Right lobe of liver (tissue), 6 donors: Measurements from ENCODE around the gene TEX44. TPM values are rescaled to one million over a fixed set of nuclear protein-coding genes. Genes with fewer than 3 reads are reported as not detected.
"Not testable (repeated sequence)": the region's sequence is repeated elsewhere in the genome, so short reads cannot be mapped to it uniquely, and the experiment has no call there.

ENCODE experiments used
- ATAC-seq, 4 donors: fragments of 200-7000 bp; cut with Tn5 transposase; one replicate each; pipeline ENCODE4 v1.9.1; 2020; ENCODE audit warnings: mild to moderate bottlenecking in 4 of 4, moderate library complexity in 4 of 4
- DNase-seq, 3 donors: peaks; one replicate each; pipeline ENCODE4 v3.0.0-alpha.2; 2020
- H3K27ac ChIP-seq, 3 donors: fragments of 200-600 bp; one replicate each; pipeline ENCODE4 v1.8.0; 2022
- H3K27me3 ChIP-seq, 2 donors: fragments of 200-600 bp; one replicate each; pipeline ENCODE4 v1.8.0; 2022
- H3K36me3 ChIP-seq, 4 donors: fragments of 200-600 bp; sonication (generic) in 1 of 4; one replicate each; pipeline versions ENCODE4 v1.5.1 to v1.8.0; 2017 to 2022; ENCODE audit warnings: control low read depth in 1 of 4
- H3K4me1 ChIP-seq, 4 donors: fragments of 200-600 bp; sonication (generic) in 1 of 4; one replicate each; pipeline versions ENCODE4 v1.5.1 to v1.8.0; 2017 to 2022; ENCODE audit warnings: control low read depth in 1 of 4
- H3K4me3 ChIP-seq, 3 donors: fragments of 200-600 bp; one replicate each; pipeline ENCODE4 v1.8.0; 2022
- H3K9me3 ChIP-seq, 4 donors: fragments of 200-600 bp; sonication (generic) in 1 of 4; one replicate each; pipeline versions ENCODE4 v1.5.1 to v1.8.0; 2017 to 2022; ENCODE audit warnings: control low read depth in 1 of 4
- CTCF ChIP-seq, 4 donors: fragments of 200-600 bp in 3 of 4; fragments of 450-650 bp in 1 of 4; IDR thresholded peaks; one replicate each; pipeline versions ENCODE4 v1.5.1 to v1.8.0; 2016 to 2022; ENCODE audit warnings: antibody characterized with exemption in 4 of 4, mild to moderate bottlenecking in 2 of 4
- POLR2A ChIP-seq: fragments of 450-650 bp; IDR thresholded peaks from one replicate; pipeline ENCODE4 v1.6.1; 2017; ENCODE audit warnings: antibody characterized with exemption, mild to moderate bottlenecking
- WGBS: methylation state at CpG from one replicate; pipeline ENCODE4 v1.1.6; 2018; ENCODE audit warnings: low coverage, low lambda C conversion rate; ENCODE audit not compliant: insufficient coverage; ENCODE audit errors: missing lambda C conversion rate; 5-methylcytosine and 5-hydroxymethylcytosine counted together
- intact Hi-C, 2 donors: fragments of 100-400 bp; cut with DNase I; formaldehyde crosslinking; loops; one replicate each; pipeline versions ENCODE4 v1.11.2 to v1.14.1; 2022
- total RNA-seq, 6 experiments: library from RNA; depleted of rRNA in 2 of 6; stranded (reverse); fragments of >200 nt in 2 of 6; fragmentation: NEBNext Ultra II Directional in 3 of 6; extraction: Animal tissue kit (Norgen Biotek cat#: 25700) in 3 of 6; gene quantifications; one replicate each; pipeline versions ENCODE4 v1.1.0 to v1.2.4, GENCODE V29; 2016 to 2023
- donor health status: DM: no; HTN: yes; CAD: no.
- donor health status: DM: no; HTN: no; CAD: no.
- donor health status: DM: no; HTN: no; CAD: no.
- donor health status: DM: no; HTN: yes; CAD: no.
- donor health status: DM: no; HTN: yes; CAD: no.

The TEX44 gene
- total RNA-seq, 6 experiments from 2014 or later = not detected

- H3K36me3 ChIP-seq = no peaks in the 10 kb centered on the region
- no peaks in the 10 kb centered on the region for H3K9me3 ChIP-seq
- no peaks in the 10 kb centered on the region for H3K27me3 ChIP-seq
- TF ChIP-seq POLR2A (no peak), CTCF (IDR thresholded peaks at IDR 0.05) (no peak)
- DNase-seq (no peak), ATAC-seq (no peak)
- H3K27ac ChIP-seq = no peak overlapping the region
- 87% methylated on average over 3 of the region's 4 CpGs for WGBS
- intact Hi-C loops = no loop called here
- H3K4me1 ChIP-seq = no peaks in the 10 kb centered on the region
- H3K4me3 ChIP-seq = no peak overlapping the region
These were observed 19.6 kb upstream of the TEX44 start for GRCh38 chr2:231573096-231573495.

GRCh38 chr2:231573698-231574421, 18.8 kb upstream of the TEX44 start:
- TF ChIP-seq POLR2A (no peak), CTCF (IDR thresholded peaks at IDR 0.05) (no peak)
- 95% methylated on average over 3 of the region's 15 CpGs for WGBS
- ATAC-seq (peak in 1 of 4 donors; percentile 19), DNase-seq (no peak)
- Histone ChIP-seq H3K27ac (no peak overlapping the region), H3K4me3 (no peak overlapping the region), H3K36me3 (no peaks in the 10 kb centered on the region), H3K4me1 (no peaks in the 10 kb centered on the region), H3K27me3 (no peaks in the 10 kb centered on the region), H3K9me3 (no peaks in the 10 kb centered on the region)
- intact Hi-C loops = no loop called here

GRCh38 chr2:231575612-231576256, 16.9 kb upstream of the TEX44 start:
- Histone ChIP-seq H3K9me3 (no peaks in the 10 kb centered on the region), H3K4me3 (no peak overlapping the region), H3K27ac (no peak overlapping the region), H3K36me3 (no peaks in the 10 kb centered on the region), H3K27me3 (no peaks in the 10 kb centered on the region), H3K4me1 (no peaks in the 10 kb centered on the region)
- intact Hi-C loops = no loop called here
- no peak for ATAC-seq
- DNase-seq = no peak
- no peak for TF ChIP-seq POLR2A
- 87% methylated on average over 4 of the region's 10 CpGs for WGBS

- Histone ChIP-seq H3K27ac (no peak overlapping the region), H3K9me3 (no peaks in the 10 kb centered on the region), H3K27me3 (no peaks in the 10 kb centered on the region), H3K36me3 (no peaks in the 10 kb centered on the region), H3K4me1 (no peaks in the 10 kb centered on the region), H3K4me3 (no peak overlapping the region)
- intact Hi-C loops = no loop called here
- TF ChIP-seq CTCF (IDR thresholded peaks at IDR 0.05) (no peak), POLR2A (no peak)
- ATAC-seq = no peak
- DNase-seq = no peak
- WGBS = 93% methylated on average over 2 of the region's 4 CpGs
These were observed 16.2 kb upstream of the TEX44 start for GRCh38 chr2:231576465-231576864.

- H3K27ac ChIP-seq, H3K27me3 ChIP-seq, H3K4me3 ChIP-seq, ATAC-seq, H3K36me3 ChIP-seq, intact Hi-C loops, DNase-seq, H3K9me3 ChIP-seq, H3K4me1 ChIP-seq: not testable (repeated sequence)
- WGBS = 100% methylated on average over 1 of the region's 2 CpGs
These were observed 14.0 kb upstream of the TEX44 start for GRCh38 chr2:231578655-231579054.
